DMS153 treated with DMSO at 0.1 percent for 48 hours (cell line): ENCODE measurements around the gene USF2.
"Not testable (repeated sequence)": the region's sequence is repeated elsewhere in the genome, so short reads cannot be mapped to it uniquely, and the experiment has no call there.

Experiments used
- DNase-seq: peaks from one replicate; lab custom pipeline; 2025; ENCODE audit not compliant: unreplicated experiment; lab: John Stamatoyannopoulos, UW

USF2 gene

DNA sequence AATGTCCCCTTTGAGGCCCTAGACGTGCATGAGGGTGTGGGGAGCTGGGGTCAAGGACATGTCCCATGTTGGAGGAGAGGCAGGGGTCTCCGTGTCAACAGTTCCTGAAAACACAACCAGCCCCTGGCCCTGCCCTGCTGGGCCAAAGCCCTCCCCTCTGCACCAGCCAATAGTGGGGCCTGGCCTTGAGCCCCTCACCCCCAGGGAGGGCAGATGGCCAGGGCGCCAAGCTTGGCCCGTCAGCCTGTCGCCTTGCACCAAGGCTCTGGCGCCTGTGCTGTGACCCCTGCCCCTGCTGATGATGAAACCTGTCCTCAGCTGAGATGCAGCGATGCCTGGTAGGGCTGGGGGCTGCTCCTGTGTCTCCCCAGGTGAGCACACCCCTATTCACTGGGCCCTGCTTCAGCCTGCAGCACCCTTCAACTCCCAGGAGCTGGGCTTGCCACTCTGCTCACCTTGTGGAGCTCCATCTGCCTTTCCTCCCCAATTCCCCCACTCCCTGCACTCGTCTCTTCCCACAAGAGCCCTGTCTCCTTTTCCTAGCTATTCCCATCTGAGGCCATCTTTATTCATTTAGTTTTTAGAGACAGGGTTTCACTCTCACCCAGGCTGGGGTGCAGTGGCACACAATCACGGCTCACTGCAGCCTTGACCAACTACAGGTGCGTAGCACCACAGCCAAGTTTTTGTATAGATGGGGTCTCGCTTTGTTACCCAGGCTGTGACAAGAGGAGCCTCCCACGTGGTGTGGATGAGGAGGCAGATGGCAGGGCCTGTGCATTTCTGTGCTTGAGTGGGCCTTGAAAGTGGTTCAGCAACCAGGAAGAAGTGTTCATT lies 11.4 kb downstream of the USF2 start:
- no peak for DNase-seq

DNA sequence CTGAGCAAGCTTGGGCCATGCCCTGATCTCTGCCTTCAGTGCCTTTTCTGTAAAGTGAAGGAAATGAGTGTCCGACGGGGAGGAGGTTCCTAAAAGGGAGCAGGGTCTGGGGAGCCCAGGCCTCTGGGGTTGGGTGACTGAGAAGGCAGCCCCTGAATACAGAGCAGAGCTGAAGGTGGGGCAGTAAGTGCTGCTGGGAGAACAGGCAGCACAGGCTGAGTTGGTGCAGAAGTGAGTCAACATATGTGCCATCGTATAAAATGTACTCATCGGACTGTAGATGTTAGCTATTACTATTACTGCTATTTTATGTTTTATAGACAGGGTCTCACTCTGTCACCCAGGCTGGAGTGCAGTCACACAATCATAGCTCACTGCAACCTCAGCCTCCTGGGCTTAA lies 12.5 kb downstream of the USF2 start:
- no peak for DNase-seq

DNA sequence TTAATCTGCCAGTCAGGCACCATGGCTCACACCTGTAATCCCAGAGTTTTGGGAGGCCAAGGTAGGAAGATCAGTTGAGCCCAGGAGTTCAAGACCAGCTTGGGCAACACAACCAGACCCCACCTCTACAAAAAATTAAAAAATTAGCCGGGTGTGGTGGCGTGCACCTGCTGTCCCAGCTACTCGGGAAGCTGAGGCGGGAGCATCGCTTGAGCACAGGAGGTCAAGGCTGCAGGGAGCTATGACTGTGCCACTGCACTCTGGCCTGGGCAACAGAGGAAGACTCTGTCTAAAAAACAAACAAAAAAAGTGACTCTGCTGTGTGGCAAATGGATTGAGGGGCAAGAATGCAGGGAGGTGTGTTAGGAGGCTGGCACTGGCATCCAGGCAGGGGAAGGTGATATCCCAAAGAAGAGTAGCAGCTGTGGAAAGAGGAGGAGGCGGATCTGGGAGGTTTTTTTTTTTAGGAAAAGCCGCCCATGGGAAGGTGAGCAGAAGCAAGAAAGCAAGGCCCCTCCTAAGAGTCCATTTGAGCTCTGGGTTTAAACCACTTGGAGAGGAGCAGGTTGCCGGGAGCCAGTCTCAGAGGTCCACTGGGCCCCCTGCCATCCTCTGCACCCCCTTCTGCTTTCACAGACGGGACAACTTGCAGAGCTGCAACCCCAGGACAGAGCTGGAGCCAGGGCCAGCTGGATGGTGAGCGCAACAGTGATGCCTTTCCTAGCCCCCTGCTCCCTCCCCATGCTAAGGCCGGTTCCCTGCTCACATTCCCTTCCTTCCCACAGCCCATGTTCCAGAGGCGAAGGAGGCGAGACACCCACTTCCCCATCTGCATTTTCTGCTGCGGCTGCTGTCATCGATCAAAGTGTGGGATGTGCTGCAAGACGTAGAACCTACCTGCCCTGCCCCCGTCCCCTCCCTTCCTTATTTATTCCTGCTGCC lies 15.7 kb downstream of the USF2 start:
- no peak for DNase-seq

DNA sequence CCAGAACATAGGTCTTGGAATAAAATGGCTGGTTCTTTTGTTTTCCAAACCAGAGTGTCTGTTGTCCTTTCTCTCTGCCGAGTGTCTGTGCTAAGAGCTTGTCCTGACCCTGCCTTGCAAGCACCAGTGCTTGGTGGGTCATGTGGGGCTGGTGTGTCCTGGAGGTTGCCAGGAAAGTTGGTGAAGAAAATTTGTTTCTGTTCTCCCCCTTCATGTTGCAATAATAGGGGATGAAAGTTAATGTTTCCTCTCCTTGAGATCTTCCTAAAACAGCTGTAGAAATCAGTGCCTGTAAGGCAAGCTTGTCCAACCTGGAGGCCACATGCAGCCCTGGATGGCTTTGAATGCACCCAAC lies 16.3 kb downstream of the USF2 start:
- no peak for DNase-seq

DNA sequence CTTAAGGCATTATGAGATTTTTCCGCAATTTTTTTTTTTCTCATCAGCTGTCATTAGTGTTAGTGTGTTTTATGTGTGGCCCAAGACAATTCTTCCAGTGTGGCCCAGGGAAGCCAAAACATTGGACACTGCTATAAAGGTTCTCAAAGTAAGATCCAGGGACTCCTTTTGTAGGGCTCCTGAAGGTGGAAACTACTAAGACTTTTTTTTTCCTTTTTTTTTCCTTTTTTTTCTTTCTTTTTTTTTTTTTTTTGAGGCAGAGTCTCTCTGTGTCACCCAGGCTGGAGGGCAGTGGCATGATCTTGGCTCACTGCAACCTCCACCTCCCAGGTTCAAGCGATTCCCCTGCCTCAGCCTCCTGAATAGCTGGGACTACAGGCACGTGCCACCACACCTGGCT lies 16.7 kb downstream of the USF2 start:
- DNase-seq: not testable (repeated sequence)

DNA sequence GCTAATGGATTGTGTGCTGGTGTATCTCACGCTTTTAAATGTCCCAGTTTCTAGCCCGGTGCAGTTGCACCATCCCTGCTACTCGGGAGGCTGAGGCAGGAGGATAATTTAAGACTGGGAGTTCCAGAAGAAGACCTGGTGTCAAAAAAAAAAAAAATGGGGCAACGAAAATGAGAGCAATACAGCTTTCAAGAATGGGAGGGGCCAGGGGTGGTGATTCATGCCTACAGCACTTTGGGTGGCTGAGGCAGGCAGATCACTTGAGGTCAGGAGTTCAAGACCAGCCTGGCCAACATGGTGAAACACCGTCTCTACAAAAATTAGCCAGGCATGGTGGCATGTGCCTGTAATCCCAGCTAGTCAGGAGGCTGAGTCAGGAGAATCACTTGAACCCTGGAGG lies 17.3 kb downstream of the USF2 start:
- DNase-seq: not testable (repeated sequence)

DNA sequence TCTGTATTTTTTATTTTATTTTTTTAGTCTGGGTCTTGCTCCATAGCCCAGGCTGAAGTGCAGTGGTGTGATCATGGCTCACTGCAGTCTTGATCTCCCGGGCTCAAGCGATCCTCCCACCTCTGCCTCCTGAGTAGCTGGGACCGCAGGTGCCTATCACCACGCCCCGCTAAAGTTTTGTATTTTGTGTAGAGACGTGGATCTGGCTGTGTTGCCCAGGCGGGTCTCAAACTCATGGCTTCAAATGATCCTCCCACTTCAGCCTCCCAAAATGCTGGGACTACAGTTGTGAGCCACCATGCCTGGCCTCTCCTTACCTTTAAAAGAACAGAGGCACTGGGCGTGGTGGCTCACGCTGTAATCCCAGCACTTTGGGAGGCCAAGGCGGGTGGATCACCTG lies 19.0 kb downstream of the USF2 start:
- no peak for DNase-seq

DNA sequence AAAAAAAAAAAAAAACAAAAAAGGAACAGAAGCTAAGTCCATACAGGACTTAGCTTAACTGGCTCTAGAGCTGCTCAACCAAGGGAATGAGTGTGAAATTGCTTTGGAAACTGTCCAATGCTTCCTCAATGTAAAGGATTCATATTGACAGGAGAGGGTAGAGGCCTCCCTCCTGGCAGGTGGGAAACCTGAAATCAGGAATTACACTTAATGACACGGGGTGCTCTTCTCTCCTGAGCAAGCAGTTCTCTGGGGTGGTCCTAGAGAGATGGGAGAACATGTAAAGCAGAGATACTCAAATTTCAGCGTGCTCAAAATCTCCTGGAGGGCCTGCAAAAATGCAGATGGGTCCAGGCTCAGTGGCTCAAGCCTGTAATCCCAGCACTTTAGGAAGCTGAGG lies 19.6 kb downstream of the USF2 start:
- DNase-seq: no peak

DNA sequence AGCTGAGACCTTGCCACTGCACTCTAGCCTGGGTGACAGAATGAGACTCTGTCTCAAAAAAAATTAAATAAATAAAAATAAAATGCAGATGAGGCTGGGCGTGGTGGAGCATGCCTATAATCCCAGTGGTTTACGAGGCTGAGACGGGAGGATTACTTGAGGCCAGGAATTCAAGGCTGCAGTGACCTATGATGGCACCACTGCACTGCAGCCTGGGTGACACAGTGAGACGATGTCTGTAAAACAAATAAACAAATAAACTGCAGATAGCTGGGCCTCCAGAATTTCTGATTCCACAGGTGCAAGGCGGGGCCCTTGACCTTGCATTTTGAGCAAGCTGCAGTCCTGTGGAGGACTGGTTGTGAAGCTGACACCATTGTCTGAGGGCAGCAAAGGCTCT lies 20.1 kb downstream of the USF2 start:
- no peak for DNase-seq

DNA sequence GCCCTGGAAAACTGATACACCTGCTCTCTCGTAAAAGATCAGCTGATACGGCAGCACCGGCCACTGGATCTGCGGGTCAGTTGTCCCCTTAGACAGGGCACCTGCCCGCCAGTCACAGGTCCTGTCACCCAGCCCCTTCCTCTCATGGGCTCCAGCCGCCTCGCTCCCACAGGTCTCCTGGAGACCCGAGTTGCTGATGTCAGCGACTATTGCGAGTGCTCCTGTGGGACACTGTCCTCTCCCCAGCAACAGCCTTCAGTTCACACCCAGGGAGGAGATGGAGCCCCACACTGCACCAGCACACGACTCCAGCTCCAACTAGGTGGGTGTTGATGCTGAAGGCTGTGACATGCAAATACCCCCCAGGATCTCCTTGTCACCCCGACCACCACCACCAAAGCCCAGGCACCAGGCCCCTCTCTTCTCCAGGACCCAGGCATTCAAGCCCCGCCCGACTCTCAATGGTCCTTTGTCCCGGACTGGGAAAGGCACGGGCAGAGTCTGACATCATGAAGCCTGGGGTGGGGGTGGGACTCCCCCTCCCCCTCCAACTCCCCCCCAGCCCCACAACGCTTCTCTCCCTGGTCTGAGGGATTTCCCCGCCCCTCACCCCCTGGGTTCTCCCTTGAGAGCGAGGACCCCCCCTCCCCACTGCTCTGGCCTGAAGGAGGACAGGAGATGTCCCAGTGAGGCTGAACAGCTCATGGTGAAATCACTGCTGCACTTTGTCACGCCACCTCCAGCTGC lies 21.8 kb downstream of the USF2 start:
- DNase-seq: no peak

DNA sequence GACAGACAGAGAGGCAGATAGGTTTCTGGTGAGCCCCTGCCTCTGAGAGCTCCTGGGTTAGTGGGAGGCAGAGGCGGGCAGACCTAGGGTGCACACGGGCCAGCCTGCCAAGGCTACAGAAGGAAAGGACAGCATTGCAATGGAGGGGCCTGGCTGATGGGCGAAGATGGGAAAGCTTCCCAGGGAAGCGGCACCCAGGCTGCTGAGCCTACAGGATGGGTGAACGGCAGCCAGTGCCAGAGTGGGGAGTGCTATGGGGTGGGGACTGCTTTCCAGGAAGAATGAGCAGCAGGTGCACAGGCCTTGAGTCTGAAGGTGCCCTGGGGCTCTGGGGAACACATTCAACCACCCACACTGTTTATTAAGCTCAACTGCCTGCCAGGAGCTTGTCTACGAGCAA lies 22.5 kb downstream of the USF2 start:
- DNase-seq: no peak

DNA sequence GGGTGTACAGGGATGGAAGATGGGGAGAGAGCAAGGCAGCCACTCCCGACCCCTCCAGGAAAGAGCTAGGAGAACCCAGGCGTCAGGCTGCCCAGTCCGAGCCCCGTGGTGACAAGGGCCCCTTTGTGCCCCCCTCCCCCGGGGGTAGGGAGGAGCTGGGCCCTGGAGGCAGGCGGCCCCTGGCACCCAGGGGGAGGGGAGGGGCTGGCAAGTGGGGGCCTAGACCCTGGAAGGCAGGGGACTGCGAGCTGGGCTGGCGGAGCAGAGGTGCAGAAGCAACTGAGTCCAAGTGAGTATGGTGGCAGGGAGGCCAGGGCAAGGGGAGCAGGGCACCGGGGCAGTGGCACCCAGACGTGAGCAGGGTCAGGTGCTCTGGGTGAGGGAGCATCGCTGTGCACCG lies 23.2 kb downstream of the USF2 start, which contains the start of gene MAG:
Gene MAG (plus strand): TSS at position 246 of the 400 bp plus-strand sequence. CDS start 3,248 bp downstream, outside the sequence.
- DNase-seq: no peak

DNA sequence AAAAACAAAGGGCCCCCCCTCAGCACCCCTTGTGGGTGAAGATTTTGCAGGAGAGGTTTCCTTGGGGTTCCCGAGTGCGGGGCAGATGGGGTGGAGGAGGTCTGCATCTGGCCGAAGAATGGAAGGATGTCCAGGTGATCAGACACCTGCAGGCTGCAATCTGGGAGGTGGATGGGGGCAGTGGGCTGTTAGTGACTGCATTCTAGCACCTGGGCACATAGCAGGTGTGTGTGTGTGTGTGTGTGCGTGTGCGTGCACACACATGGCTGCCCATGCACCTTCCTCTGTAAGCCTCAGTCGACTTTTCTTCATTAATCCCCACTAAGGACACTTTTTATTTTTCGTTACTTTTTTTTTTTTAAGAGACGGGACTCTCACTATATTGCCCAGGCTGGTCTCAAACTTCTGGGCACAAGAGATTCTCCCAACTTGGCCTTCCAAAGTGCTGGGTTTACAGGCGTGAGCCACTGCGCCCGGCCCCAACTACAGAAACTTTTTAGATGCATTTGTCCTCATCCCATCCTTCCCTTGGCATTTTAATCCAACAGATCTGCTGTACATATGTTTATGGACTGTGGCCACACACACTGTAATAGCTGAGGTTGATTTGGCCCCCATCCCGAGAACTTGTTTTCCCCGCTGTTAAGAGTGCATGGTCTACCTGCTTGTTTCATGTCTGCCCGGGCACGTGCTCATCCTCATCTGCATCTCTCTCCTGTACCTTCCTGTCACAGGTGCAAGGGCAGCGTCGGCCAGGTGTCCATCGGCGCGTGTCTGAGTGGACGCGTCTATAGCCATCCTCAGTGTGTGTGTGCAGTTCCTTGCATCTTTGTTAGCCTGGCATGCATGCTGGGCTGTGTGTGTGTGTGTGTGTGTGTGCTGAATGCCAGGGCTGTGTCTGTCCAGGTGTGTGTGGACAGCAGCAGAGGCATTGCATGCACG lies 23.9 kb downstream of the USF2 start:
- no peak for DNase-seq

DNA sequence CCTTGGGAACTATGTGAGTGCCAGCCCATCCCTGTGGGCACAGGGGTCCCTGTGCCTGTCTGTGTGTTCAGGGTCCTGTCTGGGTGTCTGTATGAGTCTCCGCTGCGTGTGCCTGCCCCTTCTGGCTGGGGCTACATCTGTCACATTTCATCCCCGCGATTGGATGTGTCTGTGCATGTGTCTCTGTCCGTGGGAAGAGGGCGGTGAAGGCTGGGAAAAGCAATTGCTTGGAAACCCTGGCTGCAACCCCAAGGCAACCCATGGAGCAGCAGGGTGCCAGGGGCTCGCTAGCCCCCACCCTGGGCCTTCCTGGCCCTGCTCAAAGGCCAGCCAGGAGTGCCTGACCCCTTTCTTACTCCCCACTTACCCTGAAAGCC lies 24.6 kb downstream of the USF2 start:
- DNase-seq: no peak

DNA sequence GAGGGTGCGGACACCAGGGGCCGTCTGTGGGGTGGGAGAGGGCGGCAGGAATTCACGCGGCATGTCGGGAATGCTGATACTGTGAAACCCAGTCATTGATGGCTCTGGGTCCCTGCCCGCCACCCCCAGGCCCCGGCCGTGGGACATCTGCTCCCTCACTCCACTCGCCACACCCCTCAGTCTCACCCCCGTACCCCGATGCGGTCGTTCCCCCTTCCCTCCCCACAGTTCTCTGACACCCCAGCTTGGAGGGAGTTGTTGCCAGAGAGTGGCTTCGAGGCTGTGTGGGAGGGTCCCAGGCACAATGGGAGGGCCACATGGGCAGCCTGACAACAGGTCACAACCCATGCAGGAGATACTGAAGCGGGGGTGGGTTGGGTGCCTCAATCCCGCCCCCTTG lies 25.0 kb downstream of the USF2 start:
- no peak for DNase-seq

DNA sequence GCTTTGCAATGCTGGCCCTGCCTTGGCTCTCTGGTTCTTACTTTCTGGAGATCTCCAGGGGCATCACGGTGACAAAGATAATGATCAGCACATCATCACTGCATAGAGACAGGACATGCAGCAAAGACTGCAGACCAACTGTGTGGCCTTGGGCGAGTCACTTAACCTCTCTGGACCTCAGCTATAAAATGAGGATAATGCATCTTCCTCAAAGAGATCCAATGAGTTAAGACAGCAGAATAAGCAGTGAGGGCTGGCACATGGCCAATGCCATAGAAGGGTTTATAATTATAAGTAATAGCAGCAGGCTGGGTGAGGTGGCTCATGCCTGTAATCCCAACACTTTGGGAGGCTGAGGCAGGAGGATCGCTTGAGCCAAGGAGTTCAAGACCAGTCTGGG lies 25.6 kb downstream of the USF2 start:
- no peak for DNase-seq

DNA sequence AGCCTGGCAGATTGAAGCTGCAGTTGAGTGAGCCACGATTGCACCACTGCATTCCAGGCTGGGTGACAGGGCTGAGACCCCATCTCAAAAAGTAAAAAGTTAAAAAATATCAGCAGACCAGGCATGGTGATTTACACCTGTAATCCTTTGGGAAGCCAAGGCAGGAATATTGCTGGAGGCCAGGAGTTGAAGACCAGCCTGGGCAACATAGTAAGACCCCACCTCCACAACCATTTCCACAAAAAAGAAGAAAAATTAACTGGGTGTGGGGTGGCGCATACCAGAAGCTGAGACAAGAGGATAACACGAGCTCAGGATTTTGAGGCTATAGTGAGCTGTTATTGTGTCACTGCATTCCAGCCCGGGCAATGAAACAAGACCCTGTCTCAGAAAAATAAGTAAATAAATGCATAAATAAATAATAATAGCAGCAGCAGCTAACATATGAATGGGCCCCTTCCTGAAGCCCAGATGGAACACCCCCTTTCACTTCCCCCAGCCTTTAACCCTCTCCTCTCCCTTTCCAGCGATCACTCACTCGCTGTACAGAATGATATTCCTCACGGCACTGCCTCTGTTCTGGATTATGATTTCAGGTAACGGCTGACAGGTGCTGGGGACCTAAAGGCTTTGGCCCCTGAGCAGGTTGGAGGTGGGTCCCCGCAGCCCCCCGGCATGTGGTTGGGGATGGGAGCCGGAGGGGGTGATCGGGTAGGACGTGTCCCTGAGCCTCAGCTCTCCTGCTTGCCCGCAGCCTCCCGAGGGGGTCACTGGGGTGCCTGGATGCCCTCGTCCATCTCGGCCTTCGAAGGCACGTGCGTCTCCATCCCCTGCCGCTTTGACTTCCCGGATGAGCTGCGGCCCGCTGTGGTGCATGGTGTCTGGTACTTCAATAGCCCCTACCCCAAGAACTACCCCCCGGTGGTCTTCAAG lies 26.4 kb downstream of the USF2 start:
- no peak for DNase-seq

DNA sequence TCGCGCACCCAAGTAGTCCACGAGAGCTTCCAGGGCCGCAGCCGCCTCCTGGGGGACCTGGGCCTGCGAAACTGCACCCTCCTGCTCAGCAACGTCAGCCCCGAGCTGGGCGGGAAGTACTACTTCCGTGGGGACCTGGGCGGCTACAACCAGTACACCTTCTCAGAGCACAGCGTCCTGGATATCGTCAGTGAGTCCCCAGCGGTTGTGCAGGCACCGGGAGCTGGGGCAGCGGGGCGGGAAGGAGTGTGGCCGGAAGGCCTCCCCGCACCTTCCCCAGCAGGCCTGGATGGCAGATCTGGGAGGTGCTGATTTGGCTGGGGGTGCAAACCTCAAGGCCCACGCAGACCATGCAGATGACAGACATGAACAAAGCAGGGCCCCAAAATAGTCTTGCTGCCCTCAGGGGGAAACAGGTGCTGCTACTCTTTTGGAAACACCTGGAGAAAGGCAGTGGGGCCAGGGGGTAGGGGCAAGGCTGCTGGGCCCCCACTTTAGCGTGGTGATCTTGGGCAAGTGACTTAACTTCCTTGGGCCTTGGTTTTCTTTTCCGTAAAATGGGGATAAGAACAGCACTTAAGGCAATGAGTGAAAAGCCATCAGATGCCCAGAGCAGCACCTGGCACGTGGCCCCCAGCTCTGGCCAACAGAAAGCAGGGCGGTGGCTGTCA lies 27.2 kb downstream of the USF2 start:
- DNase-seq: no peak
